ENCODE data around the gene NRDC.

- TF ChIP-seq CTCF (IDR thresholded peaks at IDR 0.05) (no peak), EZH2 (IDR thresholded peaks at IDR 0.05) (no peak)
These were observed 49.5 kb downstream of the NRDC start for GRCh38 chr1:51829058-51829457.
